NCI-H146 treated with DMSO at 0.1 percent for 48 hours (cell line): ENCODE results near the gene HBZ.
"Not testable (repeated sequence)": the region's sequence is repeated elsewhere in the genome, so short reads cannot be mapped to it uniquely, and the experiment has no call there.

Source experiments
- DNase-seq: peaks from one replicate; lab custom pipeline; 2025; ENCODE audit not compliant: unreplicated experiment; lab: John Stamatoyannopoulos, UW

HBZ gene

DNA sequence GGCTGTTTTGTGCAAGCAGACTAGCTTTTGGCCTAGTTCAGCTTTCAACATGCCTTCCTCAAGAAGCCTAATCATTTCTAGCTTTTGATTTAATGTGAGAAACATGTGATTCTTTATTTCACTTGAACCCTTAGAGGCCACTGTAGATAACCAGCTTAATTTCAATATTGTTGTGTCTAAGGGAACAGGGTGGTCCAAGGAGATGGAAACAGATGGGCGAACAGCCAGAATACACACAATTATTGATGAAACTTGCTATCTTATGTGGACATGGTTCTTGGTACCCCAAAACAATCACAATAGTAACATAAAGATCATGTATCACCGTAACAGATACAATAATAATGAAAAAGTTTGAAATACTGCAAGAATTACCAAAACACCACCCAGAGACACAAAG, 18.7 kb upstream of the HBZ start:
- DNase-seq: no peak

DNA sequence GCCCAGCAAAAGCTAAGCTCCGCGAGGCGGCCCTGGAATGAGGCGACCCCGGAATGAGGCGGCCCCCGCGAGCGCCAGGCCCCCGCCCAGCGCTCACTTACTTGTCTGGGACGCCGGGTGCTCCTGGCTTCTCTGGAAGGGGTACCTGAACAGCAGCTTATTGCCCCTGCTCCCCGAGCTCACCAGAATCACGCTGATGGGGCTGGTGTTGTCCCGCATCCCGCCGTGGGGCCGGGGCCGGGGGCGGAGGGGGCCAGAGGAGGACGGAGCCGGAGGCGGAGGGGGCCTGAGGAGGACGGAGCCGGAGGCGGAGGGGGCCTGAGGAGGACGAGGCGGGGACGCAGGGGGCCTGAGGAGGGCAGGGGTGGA, 14.4 kb upstream of the HBZ start:
- DNase-seq: no peak

DNA sequence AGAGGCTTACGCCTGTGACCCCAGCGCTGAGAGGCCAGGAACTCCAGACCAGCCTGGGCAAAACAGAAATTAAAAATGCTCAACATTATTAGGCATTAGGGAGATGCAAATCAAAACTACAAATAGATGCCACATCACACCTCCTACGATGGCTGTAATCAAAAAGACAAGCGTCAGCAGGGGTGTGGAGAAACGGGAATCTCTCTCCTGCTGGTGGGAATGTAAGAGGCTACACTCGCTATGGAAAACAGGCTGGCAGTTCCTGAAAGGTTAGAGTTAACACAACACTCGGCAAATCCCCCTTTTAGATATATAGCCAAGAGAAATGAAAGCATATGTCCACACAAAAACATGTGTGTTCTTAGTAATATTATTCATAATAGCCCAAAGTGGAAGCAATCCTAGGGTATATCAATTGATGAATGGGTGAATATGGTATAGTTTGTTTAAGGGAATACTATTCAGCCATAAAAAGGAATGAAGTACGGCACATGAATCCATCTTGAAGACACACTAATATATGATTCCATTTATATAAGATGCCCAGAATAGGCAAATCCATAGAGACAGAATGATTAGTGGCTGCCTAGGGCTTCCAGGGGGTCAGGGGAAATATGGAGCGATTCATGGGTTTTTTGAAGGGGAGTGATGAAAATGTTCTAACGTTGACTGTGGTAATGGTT, 12.1 kb upstream of the HBZ start:
- no peak for DNase-seq

DNA sequence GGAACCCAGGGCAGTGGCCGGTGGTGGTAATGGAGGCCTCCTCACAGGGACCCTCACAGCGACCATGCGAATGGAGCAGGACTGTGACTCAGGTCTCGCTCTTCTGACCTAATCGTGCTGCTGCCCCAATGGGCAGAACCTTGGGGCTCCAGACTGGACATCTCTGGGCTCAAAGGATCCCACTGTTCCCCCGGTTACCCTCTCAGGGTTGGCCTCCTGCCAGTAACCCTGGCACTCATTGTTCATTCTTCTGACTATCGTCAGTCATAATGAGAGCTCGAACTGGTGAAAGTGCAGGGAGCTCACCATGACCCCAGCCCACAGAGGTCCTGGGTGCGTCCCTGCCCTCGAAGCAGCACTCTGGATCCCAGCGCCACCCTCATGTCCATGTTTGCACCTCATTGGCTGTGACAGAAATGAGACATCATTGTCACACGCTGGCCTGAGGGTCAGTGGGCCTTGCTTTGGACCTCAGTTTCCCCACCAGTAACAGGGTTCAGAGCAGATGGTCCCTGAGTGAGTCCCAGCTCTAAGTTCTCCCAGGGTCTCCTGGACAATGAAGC, 10.0 kb upstream of the HBZ start:
- DNase-seq: no peak

- DNase-seq: no peak
These were observed 9.4 kb upstream of the HBZ start for GRCh38 chr16:143047-143446.

- DNase-seq: no peak
These were observed 9.0 kb upstream of the HBZ start for GRCh38 chr16:143456-143855.

DNA sequence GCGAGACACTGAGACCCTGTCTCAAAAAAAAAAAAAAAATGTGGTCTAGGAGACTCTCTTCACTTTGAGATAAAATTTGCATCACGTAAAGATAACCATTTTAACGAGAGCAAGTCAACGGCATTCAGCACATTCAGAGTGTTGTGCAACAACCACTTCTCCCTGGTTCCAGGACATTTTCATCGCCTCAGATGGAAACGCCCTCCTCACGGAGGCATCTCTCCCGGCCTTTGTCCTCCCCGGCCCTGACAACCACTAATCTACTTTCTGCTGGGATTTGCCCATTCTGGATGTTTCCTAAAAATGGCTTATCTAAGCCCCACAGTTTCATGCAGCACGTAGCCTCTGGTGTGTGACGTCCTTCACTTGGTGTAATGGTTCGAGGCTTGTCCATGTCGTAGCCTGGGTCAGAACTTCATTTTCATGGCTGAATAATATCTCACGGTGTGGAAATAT, 7.6 kb upstream of the HBZ start:
- no peak for DNase-seq

DNA sequence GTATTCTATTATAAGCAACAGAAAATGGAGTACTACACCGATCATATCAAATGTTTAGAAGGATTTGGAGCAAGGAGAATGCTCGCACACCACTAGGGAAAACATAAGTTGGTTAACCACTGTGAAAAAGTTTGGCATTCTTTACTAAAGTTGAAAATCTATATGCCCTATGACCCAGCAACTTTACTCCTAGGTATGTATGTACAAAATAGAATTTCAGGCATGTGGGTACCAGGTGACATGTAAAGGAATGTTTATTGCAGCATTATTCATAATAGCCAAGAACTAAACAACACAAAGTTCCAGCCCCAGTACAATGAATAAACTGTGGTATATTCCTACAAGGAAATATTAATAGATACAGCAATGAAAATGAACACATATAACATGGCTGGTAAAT, 5.8 kb upstream of the HBZ start:
- no peak for DNase-seq

GRCh38 chr16:149024-149660, 3.3 kb upstream of the HBZ start:
- peak; percentile 30 for DNase-seq

GRCh38 chr16:153129-153521, 681 bp downstream of the HBZ start:
- DNase-seq: not testable (repeated sequence)

GRCh38 chr16:153550-154216, 1.2 kb downstream of the HBZ start:
- not testable (repeated sequence) for DNase-seq

DNA sequence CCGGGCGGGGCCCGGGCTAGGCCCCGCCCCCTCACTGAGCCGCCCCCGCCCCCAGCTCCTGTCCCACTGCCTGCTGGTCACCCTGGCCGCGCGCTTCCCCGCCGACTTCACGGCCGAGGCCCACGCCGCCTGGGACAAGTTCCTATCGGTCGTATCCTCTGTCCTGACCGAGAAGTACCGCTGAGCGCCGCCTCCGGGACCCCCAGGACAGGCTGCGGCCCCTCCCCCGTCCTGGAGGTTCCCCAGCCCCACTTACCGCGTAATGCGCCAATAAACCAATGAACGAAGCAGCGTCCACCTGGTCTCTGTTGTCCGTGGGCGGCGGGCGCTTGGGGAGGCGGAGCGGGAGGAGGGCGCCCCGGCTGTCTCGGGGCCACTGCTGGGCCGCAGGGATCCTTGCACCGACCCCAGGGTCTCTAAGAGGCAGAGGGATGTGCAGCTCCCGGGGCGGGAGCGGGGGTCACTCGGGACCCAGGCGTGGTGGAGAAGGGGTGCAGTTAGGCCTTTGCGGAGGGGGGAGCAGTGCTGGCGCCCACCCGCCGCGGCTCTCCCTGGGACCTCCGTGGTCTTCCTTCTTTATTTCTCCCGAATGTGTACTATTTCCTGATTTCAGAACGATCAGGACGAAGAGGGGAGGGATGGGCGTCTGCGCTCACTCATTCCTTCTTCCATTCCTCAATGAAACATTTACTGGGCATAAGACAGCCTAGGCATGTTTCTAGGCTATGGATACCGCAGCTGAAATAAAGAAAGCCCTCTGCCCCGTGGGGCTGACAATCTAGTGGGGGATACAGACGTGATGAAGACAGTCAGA, 2.0 kb downstream of the HBZ start:
- DNase-seq: no peak

DNA sequence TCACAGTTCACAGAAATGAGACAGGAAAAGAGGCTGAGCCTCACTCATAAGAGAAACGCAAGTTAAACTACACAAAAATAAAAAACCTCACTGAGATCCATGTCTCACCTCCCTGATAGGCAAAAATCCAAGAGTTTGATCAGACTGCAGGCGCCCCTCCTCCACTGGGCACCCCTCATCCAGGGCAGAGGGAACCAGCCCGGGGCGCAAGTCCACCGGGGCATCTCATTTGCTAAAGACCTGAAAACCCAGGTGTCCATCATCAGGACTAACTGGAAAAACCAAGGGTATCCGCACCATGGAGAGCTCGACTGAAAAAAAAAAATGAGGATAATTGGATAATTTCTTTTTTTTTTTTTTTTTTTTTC, 2.6 kb downstream of the HBZ start:
- DNase-seq: no peak

GRCh38 chr16:159136-159849, 6.8 kb downstream of the HBZ start:
- DNase-seq: no peak

GRCh38 chr16:160242-160641, 7.8 kb downstream of the HBZ start:
- DNase-seq: not testable (repeated sequence)

- no peak for DNase-seq
These were observed 8.3 kb downstream of the HBZ start for GRCh38 chr16:160691-161190.

- no peak for DNase-seq
These were observed 10.0 kb downstream of the HBZ start for GRCh38 chr16:162271-162991.

DNA sequence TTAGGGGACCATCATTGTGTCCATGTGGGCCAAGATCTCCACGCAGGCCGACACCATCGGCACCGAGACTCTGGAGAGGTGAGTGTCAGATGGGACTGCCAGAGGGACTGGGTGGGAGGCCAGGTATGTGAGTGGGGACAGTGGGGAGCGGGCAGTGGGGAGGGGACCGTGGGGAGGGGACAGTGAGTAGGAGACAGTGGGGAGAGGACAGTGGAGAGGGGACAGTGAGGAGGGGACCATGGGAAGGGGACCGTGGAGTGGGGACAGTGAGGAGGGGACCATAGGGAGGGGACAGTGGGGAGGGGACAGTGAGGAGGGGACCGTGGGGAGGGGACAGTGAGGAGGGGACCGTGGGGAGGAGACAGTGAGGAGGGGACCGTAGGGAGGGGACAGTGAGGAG, 10.7 kb downstream of the HBZ start:
- not testable (repeated sequence) for DNase-seq

DNA sequence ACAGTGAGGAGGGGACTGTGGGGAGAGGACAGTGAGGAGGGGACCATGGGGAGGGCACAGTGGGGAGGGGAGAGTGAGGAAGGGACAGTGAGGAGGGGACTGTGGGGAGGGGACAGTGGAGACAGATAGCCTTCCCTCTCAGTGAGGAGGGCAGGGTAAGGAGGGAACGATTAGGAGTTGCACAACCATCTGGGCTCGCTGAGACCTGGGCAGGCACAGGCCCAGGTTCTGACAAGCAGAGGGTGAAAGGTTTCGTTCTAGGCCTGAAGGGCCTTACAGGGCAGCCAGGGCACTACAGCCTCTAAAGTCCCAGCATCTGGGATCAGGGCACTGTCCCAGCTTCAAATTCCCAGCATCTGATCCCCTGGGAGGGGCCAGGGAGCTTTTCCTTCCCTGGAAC, 11.3 kb downstream of the HBZ start:
- DNase-seq: not testable (repeated sequence)
